GM21723 (cell line): ENCODE measurements around the gene PNLIPRP1.

Experiments
- ATAC-seq: cut with Tn5 transposase; IDR thresholded peaks from one replicate; pipeline ENCODE4 v1.9.1; 2021; ENCODE audit warnings: mild to moderate bottlenecking, moderate library complexity; ENCODE audit not compliant: unreplicated experiment

The PNLIPRP1 gene

DNA sequence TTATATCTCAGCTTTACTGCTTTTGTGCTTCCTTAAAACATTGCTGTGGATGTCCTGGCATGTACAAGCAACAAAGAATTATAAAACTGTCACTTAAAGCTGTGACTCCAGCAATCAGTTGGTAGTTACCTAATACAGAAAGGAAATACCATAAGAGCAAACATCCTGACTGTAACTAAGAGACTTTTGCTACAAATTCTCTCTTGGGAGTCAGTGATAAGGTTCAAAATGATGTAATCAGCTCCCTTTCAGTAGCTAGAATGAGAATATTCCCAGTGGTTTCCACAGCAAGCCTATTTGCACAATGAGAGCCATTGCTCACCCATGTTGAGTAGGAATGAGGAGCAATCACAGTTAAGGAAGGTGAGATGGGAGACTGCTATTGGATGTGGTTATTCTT is 7.6 kb downstream of the PNLIPRP1 start:
- no peak for ATAC-seq

DNA sequence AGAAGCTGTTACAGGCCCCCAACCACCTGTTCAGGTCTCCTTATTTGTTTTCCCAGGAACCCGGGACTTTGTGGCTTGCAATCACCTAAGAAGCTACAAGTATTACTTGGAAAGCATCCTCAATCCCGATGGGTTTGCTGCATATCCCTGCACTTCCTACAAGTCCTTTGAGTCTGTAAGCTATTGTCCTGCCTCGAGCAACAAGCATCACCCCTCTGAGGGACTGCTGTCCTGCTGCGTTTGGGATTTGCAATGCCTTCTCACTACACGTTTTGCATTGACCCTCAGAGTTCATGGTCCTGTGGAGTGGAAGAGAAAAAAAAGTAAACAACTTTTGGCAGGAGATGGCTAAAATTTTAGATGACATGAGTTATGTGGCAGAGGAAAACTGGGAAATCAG is 9.2 kb downstream of the PNLIPRP1 start:
- ATAC-seq = no peak

DNA sequence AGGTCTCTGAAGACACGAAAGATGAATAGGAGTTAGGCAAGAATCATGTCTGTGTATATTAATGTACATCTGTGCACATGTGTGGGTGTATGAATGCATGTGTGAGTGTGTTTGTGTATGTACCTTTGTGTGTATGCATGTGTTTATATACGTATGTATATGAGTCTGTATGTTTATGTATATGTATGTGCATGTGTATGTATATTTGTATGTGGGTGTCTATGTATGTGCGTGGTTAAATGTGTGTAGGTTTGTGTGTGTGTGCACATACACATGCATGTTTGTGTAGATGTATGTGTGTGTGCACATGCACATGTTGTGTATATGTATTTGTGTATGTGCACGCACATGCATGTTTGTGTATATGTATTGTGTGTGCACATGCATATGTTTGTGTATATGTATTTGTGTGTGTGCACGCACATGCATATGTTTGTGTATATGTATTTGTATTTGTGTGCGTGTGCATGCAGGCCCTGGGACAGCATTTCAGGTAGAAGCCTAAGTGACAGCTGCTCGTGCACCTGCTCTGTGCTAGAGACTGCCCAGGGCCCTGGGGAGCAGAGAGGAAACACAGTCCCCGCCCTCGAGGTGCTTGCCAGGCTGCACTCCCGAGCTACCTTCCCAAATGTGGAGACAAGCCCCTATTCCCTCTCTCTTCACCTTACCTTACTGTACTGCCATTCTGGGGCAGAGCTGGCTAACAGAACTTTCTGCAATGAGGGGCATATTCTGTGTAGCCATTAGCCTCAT is 12.1 kb downstream of the PNLIPRP1 start:
- no peak for ATAC-seq

DNA sequence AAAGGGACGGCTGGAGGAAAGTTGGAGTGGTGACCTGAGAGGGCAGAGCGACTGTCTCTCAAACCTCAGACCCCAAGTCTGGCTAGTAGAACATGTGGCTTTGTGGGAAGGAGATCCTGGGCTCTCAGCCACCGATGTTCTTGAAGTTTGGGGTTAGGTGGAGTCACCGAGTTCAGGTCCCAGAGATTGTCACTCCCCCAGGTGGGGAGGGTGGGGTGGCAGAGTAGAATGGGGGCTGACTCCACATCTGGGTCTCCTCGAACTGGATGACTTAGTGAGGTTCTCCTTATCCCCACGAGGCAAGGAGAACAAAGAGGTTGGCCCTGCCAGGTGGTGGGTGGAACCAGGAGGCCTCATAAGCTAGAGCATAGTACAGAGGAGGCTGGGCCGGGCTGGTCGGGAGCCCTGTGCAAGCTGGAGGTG is 15.3 kb downstream of the PNLIPRP1 start:
- no peak for ATAC-seq

DNA sequence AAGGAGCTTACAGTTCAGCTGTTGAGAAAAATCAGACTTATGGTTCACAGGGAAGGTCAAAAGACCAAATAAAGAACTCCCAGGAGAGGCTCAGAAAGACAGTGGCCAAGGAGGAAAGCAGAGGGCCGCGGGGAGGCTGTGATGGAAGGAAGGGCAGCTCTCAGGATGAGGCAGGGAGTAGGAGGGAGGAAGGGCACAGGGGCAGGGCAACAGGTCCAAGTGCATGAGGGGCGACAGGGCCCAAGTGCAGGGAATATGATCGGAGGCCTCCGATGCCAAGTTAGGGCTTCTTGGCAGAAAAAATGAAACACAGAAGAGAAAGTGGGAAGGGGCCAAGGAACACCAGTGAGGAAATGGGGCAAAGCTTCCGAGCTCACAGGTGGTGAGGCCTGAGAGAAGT is 16.6 kb downstream of the PNLIPRP1 start:
- no peak for ATAC-seq

DNA sequence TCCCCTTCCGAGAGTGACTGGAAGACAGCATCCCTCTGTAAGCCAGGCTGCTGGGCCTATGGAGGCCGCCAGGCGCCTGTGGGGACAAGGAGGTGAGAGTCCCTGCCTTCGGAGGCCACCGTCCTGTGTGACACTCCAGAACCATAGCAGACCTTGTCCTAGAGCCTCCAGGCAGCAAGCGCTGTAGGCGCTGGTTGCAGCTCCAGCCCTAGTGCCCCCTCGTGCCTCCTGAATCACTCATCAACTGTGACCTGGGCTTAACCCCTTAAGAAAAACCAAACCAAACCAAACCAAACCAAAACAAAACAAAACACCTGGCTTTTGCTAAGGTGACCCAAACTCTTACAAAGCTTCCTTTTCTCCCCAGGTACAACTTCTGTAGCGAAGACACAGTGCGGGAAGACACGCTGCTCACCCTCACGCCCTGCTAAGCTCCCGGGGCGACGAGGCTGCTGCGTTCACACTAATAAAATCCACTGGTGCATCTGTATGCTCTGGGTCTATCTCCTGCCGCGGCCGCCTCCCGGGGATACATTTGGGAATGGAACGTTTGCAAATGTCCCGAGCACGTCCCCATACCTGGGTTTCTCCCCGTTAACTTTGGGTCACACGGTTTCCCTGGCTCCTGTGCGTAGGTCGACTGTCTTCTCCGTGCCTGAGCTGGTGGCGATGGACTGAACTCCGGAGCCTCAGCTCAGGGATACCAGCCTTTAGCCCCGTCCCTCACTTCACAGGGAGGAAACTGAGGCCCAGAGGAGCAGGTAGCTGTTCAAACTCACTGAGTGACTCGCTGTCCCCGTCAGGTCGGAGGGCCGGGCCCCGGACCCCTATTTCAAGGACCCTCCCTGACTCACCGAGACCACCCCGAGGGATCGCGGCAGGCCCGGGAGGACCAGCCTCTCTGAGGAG is 18.2 kb downstream of the PNLIPRP1 start:
- no peak for ATAC-seq

DNA sequence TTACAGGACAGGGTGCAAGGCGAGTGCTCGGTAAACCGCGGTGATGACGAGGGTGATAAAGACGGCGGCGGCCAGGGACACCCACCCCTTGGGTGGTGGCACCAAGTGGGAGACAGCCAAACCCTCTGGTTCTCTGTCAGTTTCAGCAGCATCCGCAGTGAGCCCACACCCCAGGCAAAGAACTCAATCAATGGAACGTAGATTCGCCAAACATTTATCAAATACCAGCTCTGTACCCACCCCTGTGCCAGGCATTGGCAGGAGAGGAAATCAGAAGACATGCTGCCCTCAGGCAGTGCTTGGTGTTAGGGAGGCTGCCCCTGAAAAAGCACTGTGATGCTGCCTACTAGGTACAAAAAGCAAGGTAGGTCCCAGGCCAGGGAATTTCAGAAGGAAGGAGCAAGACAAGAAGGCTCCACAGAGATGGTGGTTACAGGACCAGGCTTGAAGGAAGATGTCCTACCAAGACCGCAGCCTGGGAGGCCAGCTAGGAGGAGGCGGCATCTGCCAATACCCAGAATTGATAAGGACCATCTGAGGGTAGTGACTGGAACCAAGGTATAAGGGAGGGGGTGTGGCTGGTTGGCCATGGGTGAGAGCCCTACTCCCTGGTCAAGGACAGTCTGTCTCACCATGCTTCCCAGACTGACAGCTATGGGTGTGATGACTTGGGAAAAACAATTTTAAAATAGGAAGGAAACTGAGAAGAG is 19.8 kb downstream of the PNLIPRP1 start:
- ATAC-seq = no peak

DNA sequence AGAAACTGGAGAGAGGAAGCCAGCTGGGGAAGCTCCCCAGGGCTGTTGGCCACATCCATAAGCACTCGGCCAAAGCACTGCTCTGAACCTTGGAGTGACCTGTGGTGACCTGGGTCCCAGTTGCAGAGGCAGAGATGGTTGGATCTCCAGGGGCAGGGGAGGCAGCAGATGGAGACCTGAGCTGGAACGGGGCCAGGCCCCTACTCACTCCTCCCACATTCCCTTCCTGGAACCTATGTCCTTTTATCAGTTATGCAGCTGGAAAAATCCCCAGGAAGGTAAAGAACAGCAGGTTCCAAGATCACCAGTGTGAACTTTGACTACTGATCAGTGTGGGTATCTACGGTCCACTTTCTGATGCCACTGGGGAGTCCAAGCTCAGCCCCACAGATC is 20.4 kb downstream of the PNLIPRP1 start:
- no peak for ATAC-seq

DNA sequence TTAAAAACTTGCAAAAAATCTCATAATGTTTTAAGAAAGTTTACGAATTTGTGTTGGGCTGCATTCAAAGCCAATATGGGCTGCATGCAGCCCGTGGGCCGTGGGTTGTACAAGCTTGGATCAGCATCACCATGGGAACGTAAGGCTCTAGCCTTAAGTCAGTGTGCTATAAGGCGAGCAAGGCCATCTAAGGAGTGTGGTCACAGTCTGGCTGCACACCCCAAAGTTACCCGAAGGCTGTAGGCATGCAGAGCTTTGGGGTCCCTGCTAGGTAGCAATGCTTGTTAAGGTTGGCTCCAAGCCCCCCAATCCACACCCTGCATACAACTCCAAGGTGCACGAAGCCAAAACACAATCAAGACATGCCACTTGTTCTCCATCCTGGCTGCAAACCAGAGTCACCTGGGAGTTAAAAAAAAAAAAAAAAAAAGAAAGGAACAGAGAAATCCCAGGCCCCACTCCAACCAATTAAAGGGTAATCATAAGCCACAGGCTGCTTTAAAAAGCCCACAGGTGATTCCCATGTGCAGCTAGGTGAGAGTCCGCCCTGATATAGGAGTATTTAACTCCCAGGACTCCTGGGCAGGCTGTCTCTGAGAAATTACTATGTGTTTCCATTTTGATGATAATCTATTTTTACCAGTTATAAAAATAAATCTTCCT is 21.5 kb downstream of the PNLIPRP1 start:
- no peak for ATAC-seq

DNA sequence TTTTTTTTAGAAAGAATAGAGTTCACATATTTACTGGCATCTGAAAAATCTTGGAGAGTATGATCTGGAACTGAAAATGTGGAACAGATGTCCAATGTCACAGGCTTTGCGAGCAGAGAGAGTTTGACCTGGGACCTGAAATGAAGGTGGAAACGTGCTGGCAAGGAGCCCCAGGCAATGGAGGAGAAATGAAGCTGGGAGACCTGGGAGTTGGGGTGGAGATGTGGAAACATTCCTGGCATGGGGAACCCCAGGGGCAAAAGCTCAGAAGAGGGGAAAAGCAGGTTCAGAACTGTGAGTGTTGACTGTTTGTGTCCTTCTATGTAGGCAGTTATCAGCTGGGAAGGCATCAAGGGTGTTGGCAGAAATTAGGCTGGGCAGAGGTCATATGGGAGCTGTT is 22.7 kb downstream of the PNLIPRP1 start:
- ATAC-seq = no peak

DNA sequence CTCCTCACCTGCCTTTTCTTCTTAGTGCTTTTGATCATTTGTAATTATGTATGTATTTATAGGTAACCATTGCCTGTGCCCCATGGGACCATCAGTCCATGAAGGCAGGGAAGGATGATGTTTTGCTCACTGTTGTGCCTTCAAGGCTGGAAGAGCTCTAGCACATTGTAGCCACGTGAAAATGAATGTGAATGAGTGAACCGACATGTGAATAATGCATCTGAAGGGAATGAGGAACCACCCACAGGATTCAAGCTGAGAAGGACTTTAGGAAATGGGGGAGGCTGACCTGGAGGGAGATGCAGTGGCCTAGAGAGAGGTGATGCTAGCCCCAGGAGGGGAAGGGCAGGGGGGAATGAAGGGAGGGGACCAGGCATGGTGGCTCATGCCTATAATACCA is 24.0 kb downstream of the PNLIPRP1 start:
- no peak for ATAC-seq

DNA sequence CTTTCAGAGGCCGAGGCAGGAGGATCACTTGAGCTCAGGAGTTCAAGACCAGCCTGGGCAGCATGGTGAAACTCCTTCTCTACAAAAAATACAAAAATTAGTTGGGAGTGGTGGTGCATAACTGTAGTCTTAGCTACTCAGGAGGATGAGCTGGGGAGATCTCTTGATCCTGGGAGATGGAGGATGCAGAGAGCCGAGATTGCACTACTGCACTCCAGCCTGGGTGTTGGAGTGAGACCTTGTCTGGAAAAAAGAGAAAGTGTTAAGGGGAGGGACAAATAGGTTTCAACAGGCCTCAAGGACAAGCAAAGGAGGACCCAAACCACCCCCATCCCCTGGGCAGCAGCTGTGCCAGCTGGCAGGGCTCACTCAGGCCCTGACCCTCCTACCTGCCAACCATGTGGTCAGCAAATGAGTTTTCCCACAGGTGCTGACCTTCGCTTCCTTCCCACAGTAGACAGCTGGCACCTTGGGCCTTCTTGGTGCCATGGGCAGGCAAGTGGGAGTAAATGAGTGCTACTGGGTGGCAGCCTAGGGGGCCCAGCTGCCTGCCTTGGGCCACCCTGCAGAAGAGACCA is 24.5 kb downstream of the PNLIPRP1 start:
- no peak for ATAC-seq

DNA sequence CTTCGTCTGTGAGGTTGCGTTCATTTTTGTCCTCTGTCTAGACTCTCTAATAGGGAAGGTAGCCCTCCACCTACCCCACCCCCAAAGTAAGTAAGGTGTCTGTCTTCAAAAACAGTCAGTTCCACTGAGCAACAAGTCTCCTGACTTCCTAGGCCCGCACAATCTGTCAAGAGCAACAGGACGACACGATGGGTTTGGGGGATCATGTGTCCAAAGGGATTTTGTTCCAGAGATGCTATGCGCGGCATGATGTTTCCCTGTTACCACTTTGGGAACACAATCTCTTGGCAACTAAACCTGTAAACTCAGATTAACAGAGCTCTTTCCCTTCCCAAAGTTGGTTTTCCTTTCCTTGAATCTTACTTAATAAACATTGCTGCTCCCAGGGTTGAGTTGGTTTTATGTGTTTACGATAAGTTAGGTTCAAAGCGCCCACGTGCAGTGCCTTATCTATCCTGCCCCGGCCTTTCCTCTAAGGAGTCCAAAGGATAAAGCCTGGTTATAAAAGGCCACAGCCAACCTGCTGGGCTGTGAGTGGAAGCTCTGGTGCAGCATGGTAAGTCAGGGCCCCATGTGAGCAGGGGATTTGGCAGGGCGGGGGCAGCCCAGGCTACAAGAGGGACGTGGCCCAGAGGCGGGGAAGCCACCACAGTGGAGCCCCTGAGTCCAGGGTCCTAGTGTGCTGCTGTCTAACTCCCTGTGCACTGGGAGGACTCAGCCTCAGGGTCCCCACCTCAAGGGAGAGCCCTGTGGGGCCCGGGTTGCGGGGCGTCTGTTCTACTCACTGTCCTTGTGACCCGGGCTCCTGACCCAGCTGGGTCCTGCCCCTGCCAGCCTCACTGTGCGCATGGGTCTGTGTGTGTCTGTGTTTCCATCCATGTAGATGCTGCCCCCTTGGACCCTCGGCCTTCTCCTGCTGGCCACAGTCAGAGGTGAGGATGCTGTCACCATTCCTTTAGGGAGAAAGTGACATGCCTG is 30.0 kb downstream of the PNLIPRP1 start, which contains the start of gene PNLIPRP2:
Gene PNLIPRP2, plus strand, starts transcription at position 531 of the 978 bp plus-strand sequence.
- no peak for ATAC-seq

DNA sequence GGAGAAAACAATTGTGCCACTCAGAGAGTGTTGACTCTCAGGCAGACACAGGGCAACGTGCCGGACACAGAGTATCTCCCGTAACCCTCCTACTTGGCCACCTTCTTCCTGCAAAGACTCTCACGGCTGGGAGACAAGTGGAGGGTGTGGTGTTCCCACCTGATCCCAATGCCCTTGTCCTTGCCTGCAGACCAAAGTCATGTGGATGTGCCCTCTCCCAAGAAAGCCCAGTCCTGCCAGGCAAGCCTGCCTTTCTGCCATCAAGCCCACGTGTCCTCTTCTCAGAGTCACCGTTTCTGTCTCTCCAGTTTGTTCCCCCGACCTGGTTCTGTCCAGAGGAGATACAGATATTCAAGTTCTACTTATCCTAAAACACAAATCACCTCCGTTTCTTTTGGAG is 30.7 kb downstream of the PNLIPRP1 start:
- ATAC-seq = no peak

DNA sequence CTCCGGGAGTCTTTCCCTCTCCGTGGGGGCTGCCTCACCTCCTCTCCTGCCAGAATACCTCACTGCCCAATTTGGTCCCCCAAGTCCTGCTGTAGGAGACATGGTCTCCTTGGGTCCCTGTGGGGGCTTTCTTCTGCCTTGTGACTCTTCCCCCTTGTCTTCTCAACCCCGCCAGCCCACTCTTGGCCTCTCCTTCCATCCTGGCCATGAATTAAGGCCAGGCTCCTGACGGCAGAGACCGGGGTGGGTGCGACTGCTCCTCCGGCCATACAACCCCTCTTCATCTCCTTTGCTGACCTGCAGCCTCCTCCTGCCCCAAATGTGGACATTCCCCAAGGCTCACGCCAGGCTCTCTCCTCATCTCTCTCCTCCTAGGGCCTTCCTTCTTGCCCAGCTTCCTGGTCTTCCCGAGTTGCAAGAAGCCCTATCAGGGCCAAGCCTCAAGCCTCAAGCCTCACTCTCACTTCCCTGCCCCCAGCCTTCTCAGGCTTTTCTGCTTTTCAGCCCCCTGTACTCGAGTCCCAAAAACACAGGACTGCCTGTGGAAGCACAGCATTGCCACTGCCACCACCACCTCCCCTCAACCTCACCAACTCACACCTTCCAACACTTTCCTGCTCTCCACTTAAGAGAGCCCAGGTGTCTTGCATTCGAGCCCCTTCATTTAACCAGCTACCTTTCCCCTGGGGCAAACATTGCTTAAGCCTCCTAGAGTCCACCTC is 31.3 kb downstream of the PNLIPRP1 start:
- no peak for ATAC-seq

DNA sequence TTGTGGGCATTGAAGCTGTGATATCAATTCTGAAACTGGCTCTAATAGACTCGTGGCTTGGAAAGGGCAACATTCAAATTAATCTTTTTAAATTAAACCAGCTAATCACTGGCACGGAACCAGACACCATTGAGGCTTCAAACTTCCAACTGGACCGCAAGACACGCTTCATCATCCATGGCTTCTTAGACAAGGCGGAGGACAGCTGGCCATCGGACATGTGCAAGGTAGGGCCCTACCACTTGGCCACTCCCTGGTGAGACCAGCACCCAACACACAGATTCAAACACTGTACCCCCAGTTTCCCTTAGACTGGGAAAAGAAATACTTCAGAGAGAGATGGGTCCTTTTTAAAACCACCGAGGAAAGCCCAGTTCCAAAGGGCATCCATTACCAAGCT is 35.1 kb downstream of the PNLIPRP1 start:
- no peak for ATAC-seq

DNA sequence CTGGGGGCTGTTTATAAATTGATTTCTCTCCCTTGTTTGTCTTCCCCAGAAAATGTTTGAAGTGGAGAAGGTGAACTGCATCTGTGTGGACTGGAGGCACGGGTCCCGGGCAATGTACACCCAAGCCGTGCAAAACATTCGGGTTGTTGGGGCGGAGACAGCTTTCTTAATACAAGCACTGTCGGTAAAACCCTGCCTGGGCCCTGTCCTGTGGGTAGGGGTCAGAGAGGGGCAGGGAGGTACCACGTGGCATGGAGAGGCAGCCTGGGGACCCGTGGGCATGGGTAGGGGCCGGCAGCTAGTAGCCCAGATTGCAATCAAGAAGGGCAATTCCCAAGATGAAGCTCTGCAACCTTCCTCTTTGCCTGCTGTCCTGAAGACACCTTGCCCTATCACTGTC is 36.1 kb downstream of the PNLIPRP1 start:
- no peak for ATAC-seq

DNA sequence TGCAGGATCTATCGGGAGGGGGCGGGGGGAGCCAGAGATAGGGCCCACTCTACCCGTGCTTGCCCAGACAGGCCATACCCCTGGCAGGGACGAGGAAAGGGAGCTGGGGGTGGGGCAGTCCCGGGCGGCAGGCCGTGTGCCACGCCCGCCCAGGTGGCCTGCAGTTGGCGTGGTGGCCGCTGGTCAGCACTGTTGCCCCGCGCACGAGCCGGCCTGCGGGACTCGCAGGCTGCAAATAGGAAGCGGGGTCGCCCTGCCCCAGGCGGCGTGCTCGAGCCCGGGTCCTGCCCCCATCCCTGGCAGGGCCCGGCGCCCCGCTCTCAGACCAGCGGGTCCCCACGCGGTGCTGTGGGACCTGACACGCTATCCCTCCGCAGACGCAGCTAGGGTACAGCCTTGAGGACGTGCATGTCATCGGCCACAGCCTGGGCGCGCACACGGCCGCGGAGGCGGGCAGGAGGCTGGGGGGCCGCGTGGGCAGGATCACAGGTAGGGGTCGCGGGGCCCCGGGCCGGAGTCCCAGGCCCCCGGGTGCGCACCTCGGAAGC is 36.7 kb downstream of the PNLIPRP1 start:
- no peak for ATAC-seq
